GM13976 (cell line): ENCODE measurements around the gene ELL2.

Experiments used
- DNase-seq: peaks from one replicate; pipeline ENCODE4 v3.0.0; 2012; ENCODE audit warnings: low spot score
- CTCF ChIP-seq: IDR thresholded peaks from 2 replicates; pipeline ENCODE4 v1.5.1; 2012; ENCODE audit warnings: borderline replicate concordance, mild to moderate bottlenecking; ENCODE audit not compliant: insufficient read depth; ENCODE audit errors: extremely low read depth, missing control alignments, control extremely low read depth
- in situ Hi-C: fragments of 300-500 bp; cut with MboI; formaldehyde crosslinking; loops from one replicate; pipeline ENCODE4 v1.12.0; 2022; ENCODE audit warnings: low sequenced_read_pairs, mixed read lengths, inconsistent platforms; ENCODE audit not compliant: unreplicated experiment

ELL2 gene

DNA sequence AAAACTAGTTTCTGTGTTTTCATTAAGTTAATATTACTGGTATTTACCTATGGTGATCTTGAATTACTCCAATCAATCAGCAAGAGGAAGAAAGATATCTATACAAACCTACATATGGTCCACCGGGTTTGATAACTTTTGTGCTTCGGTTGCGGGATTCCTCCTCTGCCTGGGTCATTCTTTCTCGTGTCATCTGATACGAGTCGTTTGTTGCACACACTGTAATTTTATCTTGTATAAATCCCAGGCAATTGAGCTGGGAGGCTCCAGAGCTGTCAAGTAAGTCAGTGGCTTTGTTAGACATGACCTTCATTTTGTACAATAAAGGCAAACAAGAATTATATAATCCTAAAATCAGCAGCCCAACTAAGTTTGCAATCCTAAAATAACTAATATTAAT is 48.0 kb downstream of the ELL2 start:
- in situ Hi-C loops = no loop called here
- DNase-seq = no peak
- TF ChIP-seq CTCF = no peak

- no peak for DNase-seq
- no peak for TF ChIP-seq CTCF
- in situ Hi-C loops = no loop called here
Measured at GRCh38 chr5:95912029-95912428, 49.6 kb downstream of the ELL2 start.

GRCh38 chr5:95910521-95910920 is 51.1 kb downstream of the ELL2 start:
- in situ Hi-C loops = no loop called here
- no peak for DNase-seq
- no peak for TF ChIP-seq CTCF

DNA sequence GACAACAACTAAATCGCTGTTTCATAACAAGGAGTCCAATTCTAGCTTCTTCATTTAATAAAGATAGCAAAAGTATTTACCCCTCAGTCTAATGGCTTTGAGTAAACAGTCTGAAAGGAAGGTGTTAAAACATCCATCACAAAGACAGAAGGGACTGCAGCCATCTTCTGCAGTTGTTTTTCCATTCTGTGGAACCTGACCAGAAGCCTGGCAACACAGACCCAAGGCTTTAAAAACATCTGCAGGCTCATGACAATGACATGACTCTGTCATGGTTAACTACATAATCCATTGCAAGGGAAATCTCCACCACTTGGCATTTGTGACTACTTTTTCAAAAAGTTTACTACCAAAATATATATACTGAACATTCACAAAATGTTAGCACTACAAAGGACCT is 51.9 kb downstream of the ELL2 start:
- DNase-seq = no peak
- no peak for TF ChIP-seq CTCF
- in situ Hi-C loops = no loop called here

DNA sequence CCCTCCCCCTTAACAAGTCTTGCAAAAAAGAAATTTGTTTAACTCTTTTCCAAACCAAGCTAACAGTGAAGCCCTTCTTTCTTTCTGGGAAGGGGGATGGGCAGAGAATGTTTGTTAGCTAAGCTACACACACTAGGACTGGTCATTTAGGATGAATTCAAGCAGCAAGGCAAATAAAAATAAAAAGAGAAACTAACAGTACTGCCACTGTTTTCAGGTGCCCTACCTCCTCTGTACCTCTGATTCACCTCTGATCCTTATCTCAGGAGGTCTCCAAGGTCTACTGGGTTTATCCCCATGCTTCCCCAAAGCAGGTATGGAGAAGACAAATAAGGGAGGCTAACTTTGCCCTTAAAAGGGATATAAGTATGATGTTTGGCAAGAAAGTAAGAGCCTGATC is 52.9 kb downstream of the ELL2 start:
- DNase-seq = no peak
- no peak for TF ChIP-seq CTCF
- in situ Hi-C loops = no loop called here

- in situ Hi-C loops = no loop called here
- TF ChIP-seq CTCF = no peak
- DNase-seq = no peak
Measured at GRCh38 chr5:95907740-95908706, 53.6 kb downstream of the ELL2 start.
